IPS-18a (cell line): ENCODE data around the gene TBKBP1.
"Not testable (repeated sequence)": the region's sequence is repeated elsewhere in the genome, so short reads cannot be mapped to it uniquely, and the experiment has no call there.

ENCODE experiments used
- H3K27ac ChIP-seq: one replicate; pipeline ENCODE4 v1.5.1; 2013; ENCODE audit warnings: low read length
- H3K27me3 ChIP-seq: one replicate; pipeline ENCODE4 v1.6.1; 2013; ENCODE audit warnings: mild to moderate bottlenecking, low read length; ENCODE audit not compliant: control insufficient read depth, insufficient read depth
- H3K36me3 ChIP-seq: one replicate; pipeline ENCODE4 v1.6.1; 2013; ENCODE audit warnings: low read depth, low read length; ENCODE audit not compliant: control insufficient read depth
- H3K4me1 ChIP-seq: one replicate; pipeline ENCODE4 v1.6.1; 2013; ENCODE audit warnings: low read depth, low read length; ENCODE audit not compliant: control insufficient read depth
- H3K4me3 ChIP-seq: one replicate; pipeline ENCODE4 v1.5.1; 2013; ENCODE audit warnings: low read length
- H3K9ac ChIP-seq: one replicate; pipeline ENCODE4 v1.6.1; 2013; ENCODE audit warnings: mild to moderate bottlenecking, low read length, moderate library complexity
- H3K9me3 ChIP-seq: one replicate; pipeline ENCODE4 v1.6.1; 2013; ENCODE audit warnings: low read depth, low read length; ENCODE audit not compliant: control insufficient read depth

Gene TBKBP1

GRCh38 chr17:47732399-47733046, 38.6 kb downstream of the TBKBP1 start:
- H3K27ac ChIP-seq, result no peak overlapping the region
- H3K27me3 ChIP-seq, result peaks cover 69% of the 10 kb centered on the region
- H3K36me3 ChIP-seq, result no peaks in the 10 kb centered on the region
- no peaks in the 10 kb centered on the region for H3K9me3 ChIP-seq
- peaks cover 4% of the 10 kb centered on the region for H3K4me1 ChIP-seq
- no peak overlapping the region for H3K9ac ChIP-seq
- peak overlapping the region; percentile 47 for H3K4me3 ChIP-seq

GRCh38 chr17:47733047-47733673, 39.2 kb downstream of the TBKBP1 start, which contains the start of gene TBX21:
Gene TBX21 (plus strand): TSS chr17:47733236. CDS start chr17:47733455, 219 bp downstream.
- H3K4me3 ChIP-seq, result peak within 1 kb of the TSS; percentile 47
- H3K9me3 ChIP-seq, result no peaks in the 10 kb centered on the region
- H3K27ac ChIP-seq, result no peak within 1 kb of the TSS
- H3K4me1 ChIP-seq, result peaks cover 4% of the 10 kb centered on the region
- no peaks in the 10 kb centered on the region for H3K36me3 ChIP-seq
- no peak within 1 kb of the TSS for H3K9ac ChIP-seq
- peaks cover 69% of the 10 kb centered on the region for H3K27me3 ChIP-seq

GRCh38 chr17:47733674-47734410, 39.9 kb downstream of the TBKBP1 start:
- Histone ChIP-seq H3K27ac (no peak overlapping the region), H3K9ac (no peak overlapping the region), H3K9me3 (no peaks in the 10 kb centered on the region), H3K4me1 (peaks cover 4% of the 10 kb centered on the region), H3K27me3 (peaks cover 69% of the 10 kb centered on the region), H3K4me3 (peak overlapping the region; percentile 47), H3K36me3 (no peaks in the 10 kb centered on the region)

DNA sequence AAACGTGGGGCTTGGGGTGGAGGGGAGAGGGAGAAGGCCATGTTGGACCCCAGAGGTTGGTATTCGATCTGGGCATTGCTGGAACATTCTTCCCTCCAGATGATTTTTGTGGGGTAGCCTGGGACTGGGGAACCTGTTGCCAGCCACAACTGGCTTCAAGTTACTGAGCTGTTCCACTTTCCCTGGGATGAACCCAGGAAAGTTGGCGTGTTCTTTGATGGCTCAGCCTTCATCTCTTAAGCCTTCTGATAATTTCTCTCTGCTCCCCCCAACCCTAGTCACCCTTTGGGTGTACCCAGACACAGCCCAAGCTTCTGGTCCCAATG, 41.1 kb downstream of the TBKBP1 start:
- Histone ChIP-seq H3K27ac (no peak overlapping the region), H3K9me3 (no peaks in the 10 kb centered on the region), H3K9ac (no peak overlapping the region), H3K4me1 (peaks cover 4% of the 10 kb centered on the region), H3K4me3 (no peak overlapping the region), H3K27me3 (peaks cover 69% of the 10 kb centered on the region), H3K36me3 (no peaks in the 10 kb centered on the region)

- no peak overlapping the region for H3K9ac ChIP-seq
- H3K4me1 ChIP-seq, result peaks cover 4% of the 10 kb centered on the region
- no peak overlapping the region for H3K4me3 ChIP-seq
- no peaks in the 10 kb centered on the region for H3K9me3 ChIP-seq
- H3K27ac ChIP-seq, result no peak overlapping the region
- no peaks in the 10 kb centered on the region for H3K36me3 ChIP-seq
- peaks cover 64% of the 10 kb centered on the region for H3K27me3 ChIP-seq
These were observed 41.6 kb downstream of the TBKBP1 start for GRCh38 chr17:47735536-47736011.

DNA sequence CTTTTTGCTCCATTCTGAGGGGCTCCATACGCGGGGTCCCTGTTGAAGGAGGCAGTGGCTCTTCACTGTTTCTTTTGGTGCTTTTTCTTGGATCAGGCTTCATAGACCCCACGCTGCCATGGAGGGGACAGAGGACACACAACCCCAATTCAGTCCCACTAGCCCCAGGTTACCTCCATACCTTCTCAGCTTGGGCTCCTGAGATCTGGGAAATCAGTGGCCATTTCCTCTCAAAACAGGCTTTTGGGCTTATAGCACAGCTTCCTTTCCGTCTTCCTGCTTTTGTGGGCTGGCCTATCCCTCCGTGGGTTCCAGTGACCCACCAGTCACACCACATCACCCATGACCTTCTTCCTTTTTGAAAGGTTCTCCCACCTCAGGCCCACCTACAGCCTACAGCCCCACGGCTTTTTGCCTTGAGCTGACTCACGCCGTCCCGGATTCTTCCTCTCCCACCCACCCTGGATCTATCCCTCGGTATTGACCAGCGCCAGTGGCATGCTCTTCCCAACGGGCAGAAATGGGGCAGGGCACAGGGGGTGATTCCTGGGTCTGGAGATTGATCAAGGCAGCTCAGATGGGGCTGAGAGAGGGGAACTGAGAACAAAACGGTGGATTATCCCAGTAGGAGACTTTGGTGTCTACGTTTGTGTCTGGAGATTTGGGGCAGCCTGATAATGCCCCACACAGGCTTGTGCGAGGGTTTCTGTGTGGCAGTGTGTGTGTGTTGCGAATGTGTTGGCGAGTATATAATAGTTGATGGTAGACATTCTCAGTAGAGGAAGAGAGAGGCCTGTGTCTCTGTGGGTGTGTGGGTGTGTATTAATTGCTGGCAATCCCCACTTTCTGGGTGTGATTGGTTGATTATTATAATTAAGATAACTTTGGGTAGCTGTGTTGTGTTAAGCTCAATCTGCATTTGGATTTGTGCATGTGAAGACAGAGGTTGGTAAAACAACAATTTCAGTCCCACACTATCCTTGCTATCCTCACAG, 42.8 kb downstream of the TBKBP1 start:
- Histone ChIP-seq H3K27ac (no peak overlapping the region), H3K27me3 (peaks cover 52% of the 10 kb centered on the region), H3K4me3 (no peak overlapping the region), H3K9ac (no peak overlapping the region), H3K4me1 (peaks cover 4% of the 10 kb centered on the region), H3K9me3 (no peaks in the 10 kb centered on the region), H3K36me3 (no peaks in the 10 kb centered on the region)

DNA sequence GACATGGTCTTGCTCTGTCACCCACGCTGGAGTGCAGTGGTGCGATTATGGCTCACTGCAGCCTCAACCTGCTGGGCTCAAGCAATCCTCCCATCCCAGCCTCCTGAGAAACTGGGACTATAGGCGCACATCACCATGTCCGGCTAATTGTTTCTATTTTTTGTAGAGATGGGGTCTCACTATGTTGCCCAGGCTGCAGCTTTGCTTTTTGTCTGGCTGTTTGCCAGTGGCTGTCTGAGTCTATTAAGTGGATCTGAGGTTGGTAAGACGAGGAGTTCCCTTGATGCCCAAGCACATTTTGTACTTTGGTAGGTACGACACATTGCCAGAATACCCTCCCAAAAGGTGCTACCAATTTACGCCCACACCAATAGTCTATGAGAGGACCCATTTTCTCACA, 44.2 kb downstream of the TBKBP1 start:
- H3K4me1 ChIP-seq, result no peaks in the 10 kb centered on the region
- no peaks in the 10 kb centered on the region for H3K36me3 ChIP-seq
- H3K9me3 ChIP-seq, result no peaks in the 10 kb centered on the region
- H3K4me3 ChIP-seq, result no peak overlapping the region
- H3K27me3 ChIP-seq, result peaks cover 38% of the 10 kb centered on the region
- no peak overlapping the region for H3K9ac ChIP-seq
- H3K27ac ChIP-seq, result no peak overlapping the region

DNA sequence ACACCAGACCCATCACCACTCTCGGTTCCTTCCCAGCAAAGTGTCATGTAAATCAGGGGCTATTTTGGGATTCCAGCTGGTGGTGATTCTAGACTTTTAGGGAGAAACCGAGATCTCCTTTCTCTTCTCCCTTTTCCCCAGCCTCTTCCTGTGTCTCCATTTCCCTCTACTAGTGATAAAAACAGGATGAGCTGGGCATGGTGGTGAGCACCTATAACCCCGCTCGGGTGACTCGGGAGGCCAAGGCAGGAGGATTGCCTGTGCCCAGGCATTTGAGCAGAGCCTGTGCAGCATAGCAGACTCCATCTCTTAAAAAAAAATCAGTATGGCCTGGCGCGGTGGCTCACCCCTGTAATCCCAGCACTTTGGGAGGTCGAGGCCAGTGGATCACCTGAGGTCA, 45.2 kb downstream of the TBKBP1 start:
- H3K9ac ChIP-seq, result no peak overlapping the region
- no peaks in the 10 kb centered on the region for H3K4me1 ChIP-seq
- no peak overlapping the region for H3K4me3 ChIP-seq
- H3K36me3 ChIP-seq, result no peaks in the 10 kb centered on the region
- peaks cover 29% of the 10 kb centered on the region for H3K27me3 ChIP-seq
- no peaks in the 10 kb centered on the region for H3K9me3 ChIP-seq
- no peak overlapping the region for H3K27ac ChIP-seq

GRCh38 chr17:47739945-47740344, 46.0 kb downstream of the TBKBP1 start:
- H3K27ac ChIP-seq, H3K9ac ChIP-seq, H3K36me3 ChIP-seq, H3K4me1 ChIP-seq, H3K9me3 ChIP-seq, H3K4me3 ChIP-seq: not testable (repeated sequence)
- H3K27me3 ChIP-seq, result peaks cover 21% of the 10 kb centered on the region

- no peak overlapping the region for H3K4me3 ChIP-seq
- H3K27ac ChIP-seq, result no peak overlapping the region
- no peaks in the 10 kb centered on the region for H3K36me3 ChIP-seq
- peaks cover 8% of the 10 kb centered on the region for H3K27me3 ChIP-seq
- no peaks in the 10 kb centered on the region for H3K4me1 ChIP-seq
- no peaks in the 10 kb centered on the region for H3K9me3 ChIP-seq
- H3K9ac ChIP-seq, result no peak overlapping the region
These were observed 47.3 kb downstream of the TBKBP1 start for GRCh38 chr17:47741109-47741792.
